Inferior parietal cortex (tissue), 1 donor: Measurements from ENCODE around the gene PDGFC.
"Not testable (repeated sequence)": the region's sequence is repeated elsewhere in the genome, so short reads cannot be mapped to it uniquely, and the experiment has no call there.

Experiments
- DNase-seq: peaks from one replicate; pipeline ENCODE4 v3.0.0-alpha.2; 2016; ENCODE audit errors: extremely low spot score

PDGFC gene

DNA sequence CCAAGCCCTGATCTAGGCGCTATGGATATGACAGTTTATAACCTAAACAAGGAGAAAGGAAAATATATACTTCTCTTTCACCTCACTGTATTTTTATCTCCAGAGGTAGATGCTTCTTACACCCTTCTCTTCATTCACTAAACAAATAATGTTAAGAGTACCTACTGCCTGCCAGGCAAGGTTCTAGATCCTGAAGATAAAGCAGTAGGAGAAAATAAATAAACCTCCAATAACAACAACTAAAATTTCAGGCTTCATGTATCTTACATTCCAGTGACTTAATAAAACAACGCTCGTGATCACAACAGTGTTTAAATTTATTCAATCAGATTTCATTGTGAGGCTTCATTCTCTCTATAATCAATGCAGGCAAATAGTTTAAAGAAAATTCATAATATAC, 20.7 kb downstream of the PDGFC start:
- no peak for DNase-seq

DNA sequence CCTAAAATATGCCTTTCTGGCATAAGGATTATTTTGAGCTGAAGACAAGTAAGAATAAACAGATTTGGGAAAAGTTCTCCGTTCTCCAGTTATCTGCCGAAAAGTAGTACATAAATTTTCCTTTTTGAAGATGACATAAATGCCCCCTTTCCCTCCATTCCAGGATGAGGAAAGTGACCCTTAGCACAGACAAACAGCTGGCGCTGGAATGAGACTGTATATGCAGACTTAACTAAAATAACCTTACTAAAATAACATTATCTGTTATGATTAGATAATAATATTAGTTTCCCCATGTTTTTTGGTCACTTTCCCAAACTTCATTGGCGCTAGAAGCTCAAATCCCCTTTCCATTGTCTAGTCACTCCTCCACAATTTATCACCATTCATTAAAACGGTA, 21.5 kb downstream of the PDGFC start:
- no peak for DNase-seq

DNA sequence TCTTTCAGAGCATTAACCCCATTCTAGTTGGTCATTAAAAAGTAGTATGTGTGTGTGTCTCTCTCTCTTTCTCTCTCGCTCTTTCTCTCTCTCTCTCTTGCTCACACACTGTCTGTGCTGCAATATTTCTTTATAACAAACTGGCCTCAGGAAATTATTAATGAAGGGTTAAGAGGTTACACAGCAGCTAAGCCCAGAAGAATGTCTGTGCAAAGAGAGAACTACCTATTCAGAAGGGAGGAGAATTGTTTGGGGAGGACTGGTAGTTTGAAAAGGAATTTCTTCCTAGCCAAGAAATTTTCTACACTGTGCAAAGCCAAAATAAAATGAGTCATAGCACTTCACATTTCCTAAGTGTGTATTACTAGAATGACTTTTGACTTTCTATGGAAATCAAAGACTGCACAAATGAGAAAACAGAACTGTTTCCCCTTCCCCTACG, 22.2 kb downstream of the PDGFC start:
- no peak for DNase-seq

DNA sequence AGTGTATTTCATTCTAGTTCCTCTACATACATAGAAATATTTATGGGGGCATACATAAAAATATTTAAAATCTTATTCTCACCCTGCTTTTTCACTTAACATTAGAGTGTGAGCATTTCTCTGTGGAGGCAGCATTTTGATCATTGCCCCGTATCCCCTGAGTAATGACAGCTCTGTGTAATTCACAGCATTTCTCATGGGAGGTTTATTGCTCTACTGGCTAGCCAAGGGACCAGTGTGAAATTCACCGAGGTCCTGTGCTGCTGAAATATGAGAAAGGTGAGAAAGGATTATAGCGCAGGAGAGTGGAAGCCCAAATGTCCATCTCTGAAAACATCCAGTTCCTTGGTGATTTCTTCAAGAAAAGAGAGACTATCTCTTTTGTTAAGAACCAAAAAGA, 22.9 kb downstream of the PDGFC start:
- no peak for DNase-seq

DNA sequence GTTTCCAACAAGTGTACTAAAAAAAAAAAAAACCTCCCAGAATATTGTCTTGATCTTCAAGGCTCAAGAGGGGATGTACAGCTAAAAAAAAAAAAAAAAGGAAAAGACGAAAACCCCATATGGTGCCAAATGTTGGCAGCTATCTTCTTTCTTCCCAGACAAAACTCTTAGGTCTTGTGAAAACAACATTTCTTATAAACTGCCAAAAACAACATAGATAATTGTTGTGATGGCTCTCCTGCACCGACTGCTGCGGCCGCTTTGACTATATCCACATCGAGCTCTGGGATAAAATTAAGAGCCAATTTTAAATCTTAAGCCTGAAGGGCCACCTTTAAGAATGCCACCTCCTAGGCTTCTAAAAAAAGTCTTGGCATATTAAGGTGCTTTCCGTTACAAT, 23.5 kb downstream of the PDGFC start:
- DNase-seq, result no peak

DNA sequence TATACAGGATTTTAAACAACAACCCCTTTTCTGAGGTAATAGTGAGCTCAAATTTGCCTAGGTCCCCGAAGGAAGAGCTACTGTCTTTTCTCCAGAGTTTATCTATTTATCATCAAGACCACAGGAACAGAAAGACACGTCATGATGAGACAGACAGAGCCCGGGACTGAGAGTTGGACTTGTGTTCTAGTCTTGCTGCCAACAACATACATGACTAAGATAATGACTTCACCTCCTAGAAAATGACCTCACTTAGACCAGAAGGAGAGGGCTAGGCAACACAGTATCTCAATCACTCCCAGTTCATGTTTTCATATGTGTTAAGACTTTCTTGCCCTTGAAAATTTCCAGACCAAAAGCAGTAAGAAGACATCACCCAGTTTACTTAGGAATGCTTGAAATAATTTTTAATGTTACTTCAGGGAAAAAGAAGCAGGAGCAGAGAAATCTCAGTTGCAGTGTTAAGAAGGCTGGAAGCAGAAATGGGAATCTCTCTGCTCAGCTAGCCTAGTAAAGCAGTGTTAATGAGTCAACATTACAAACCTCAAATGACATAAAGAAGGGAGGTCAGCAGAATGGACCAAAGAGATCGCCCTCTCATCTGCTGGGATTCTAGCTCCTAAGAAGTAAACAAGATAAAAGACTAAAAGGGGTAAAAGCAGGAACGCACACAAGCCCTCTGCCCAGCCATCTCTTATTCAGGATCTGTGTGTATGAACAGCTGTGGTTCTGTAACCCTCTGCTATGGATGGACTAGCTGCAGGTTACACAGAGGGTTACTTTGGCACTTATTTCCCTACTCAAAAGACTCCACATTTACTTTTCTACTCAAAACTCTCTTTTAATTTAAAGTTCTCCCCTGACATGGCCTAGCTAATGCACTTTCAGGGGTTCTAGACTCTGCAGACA, 24.8 kb downstream of the PDGFC start:
- DNase-seq, result no peak

DNA sequence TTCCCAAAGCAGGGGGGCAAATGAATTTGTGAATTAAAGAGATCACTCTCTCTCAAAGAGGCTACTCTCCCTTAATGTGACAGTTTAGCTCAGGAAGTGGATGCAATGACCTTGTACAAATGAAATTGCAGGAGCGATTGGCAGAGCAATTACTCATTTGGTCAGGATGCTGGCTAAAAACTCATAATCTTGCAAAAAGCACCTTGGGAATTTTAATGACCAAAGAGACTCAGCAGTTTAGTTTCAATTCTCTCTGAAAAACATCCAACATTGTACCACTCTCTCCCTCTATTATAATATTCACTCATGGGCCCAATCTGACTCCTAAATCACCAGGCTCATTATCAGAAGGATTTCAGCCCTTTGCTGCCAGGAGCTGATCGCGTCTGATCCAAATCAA, 26.1 kb downstream of the PDGFC start:
- no peak for DNase-seq

DNA sequence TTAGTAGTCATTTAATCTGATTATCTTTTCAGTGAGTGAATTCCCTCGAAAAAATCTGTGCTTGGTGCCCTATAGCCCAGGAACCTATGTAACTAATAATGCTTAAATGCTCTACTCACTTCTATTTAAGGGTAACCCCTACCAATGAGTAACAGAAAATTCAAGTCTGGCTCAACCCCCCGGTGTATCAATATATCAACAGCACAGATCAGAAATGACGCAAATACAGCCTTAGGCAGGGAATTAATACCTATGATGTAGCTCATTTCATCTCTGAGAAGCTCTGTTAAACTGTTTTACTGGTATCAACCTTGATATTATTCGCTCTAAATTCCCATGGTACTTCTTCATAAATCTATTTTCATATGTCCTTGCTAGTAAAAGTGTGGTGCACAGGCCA, 28.6 kb downstream of the PDGFC start:
- DNase-seq, result no peak

DNA sequence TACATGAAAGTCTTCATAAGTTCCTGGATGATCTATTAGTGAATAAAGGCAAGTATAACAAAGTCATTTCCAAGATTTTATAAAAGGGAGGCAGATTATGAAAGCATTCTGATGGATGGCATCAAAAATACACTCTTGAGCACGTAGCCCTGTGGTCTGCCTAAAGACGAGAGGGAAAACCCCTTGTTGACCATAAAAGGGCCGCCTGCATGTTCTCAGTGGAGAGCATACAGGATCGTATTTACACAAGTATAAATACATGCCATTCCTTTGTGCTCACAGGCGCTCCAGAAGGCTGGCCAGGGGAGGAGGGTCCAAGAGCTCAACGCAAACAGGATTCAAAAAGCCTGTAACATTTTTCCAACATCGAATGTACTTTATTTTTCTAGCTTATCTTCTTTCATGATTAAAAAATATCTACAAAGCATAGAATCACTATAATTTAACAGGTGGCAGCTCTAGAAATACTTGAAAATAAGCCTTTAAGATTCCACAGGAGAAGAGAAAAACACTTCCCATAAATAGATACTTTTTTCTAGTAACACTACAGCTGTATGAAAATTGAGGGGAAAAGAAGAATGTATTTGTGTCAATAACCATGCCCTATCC, 29.6 kb downstream of the PDGFC start:
- DNase-seq, result no peak

DNA sequence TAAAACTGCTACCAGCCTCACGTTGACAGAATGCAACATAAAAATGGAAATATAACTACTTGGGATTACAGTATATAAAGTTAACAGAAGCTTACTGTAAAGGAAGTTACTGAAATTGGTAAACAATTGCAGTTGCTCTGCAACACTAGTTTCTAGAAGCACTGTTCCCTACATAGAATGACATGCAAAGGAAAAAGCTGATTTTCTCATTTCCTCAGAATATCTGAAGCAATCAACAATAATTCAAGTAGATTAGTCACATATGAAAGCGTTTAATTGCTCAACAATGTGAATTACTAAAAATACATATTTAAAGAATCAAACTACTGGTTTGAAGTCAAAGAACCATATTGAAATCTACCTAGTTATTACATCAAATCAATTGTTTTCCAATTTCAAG, 31.8 kb downstream of the PDGFC start:
- no peak for DNase-seq

DNA sequence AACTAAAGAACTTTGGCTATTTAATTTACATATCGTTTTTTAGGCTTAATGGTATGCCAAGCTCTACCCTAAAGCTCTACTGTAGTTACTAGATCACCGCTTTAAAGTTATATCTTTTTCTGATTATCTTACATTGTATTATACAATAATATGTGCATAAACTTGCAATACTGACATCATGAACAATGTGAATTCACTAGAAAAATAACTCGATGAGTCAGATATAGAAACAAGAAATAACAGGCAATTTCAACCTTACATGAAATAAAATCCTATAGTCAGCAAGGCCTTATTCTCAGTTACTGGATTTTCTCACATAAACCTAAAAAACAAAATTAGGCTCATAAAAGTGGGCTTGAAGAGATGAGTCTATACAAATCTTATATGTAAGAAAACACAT, 32.5 kb downstream of the PDGFC start:
- no peak for DNase-seq

DNA sequence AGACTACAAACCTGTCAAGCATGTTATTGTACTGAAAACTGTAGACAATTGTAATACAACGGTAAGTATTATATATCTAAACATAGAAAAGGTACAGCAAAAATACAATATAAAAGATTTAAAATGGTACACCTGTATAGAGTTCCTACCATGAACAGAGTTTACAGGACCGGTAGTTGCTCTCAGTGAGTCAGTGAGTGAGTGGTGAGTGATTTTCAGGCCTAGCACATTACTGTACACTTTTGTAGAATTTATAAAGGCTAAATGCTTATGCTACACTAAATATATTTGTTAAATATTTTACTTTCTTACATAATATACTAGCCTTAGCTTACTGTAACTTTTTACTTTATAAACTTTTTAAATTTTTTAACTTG, 37.4 kb downstream of the PDGFC start:
- no peak for DNase-seq

DNA sequence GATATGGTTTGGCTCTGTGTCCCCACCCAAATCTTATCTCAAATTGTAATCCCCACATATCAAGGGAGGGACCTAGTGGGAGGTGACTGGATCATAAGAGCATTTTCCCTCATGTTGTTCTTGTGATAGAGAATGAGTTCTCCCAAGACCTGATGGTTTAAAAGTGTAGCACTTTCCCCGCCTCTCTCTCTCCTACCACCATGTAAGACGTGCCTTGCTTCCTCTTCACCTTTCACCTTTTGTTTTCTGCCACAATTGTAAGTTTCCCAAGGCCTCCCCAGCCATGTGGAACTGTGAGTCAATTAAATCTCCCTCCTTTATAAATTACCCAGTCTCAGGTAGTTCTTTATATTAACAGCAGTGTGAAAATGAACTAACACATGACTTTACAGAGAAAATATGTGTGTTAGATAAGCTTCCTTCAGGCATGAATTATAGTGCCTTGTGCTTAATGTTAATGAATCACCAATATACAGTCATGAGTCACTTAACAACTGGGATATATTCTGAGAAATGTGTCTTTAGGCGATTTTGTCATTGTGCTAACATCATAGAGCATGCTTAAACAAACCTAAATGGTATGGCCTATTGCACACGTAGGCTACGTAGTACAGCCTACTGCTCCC, 37.9 kb downstream of the PDGFC start:
- no peak for DNase-seq

DNA sequence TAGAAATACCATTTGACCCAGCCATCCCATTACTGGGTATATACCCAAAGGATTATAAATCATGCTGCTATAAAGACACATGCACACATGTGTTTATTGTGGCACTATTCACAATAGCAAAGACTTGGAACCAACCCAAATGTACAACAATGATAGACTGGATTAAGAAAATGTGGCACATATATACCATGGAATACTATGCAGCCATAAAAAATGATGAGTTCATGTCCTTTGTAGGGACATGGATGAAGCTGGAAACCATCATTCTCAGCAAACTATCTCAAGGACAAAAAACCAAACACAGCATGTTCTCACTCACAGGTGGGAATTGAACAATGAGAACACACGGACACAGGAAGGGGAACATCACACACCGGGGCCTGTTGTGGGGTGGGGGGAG, 39.2 kb downstream of the PDGFC start:
- DNase-seq, result not testable (repeated sequence)

DNA sequence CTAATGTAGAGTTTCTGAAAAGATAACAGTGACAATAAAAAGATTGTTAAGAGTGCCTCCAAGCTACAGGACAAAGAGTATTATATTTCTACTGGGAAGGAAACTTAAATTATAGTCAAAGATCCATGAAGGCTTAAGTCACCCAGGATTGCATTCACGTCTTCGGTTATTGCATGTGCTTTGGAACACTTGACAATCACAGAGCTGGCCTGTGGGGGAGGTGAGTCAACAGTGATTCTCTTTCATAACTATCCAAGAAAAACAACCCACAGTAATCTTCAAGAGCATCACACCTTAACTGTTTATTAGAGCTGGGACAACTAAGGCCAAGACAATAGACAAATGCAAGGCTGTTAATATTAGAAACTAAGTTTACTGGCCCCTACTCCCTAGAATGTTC, 40.3 kb downstream of the PDGFC start:
- DNase-seq, result no peak

DNA sequence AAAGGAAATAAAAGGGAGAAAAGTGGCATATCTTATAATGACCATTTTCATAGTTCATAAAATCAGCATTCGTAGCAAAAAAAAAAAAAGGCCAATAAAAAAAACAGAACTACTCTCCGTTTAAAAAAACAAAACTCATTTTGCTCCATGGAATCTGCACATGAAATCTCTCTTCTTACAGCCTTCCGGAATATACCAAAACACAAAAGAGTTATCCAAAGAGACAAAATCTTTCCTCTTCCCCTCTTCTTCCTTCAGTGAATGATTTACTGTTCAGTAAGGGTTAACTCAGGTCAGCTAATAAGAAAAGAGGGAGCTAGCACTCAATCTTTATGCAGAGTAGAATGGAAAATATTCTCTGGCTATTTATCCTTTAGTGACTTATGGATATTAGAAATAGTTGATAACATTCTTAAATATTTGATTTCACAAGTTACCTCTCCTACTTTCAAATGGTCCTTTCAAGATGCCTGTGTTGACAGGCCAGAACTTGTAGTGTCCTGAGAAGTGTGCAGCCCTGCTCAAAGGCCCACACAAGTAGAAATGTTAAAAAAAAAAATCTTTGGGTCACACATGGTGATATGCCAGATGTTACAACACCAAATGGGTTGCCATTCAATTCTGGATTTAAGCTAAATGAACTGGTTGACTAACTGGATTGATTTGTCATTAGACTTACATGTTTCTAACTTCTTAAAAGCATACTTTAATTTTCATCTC, 42.1 kb downstream of the PDGFC start:
- DNase-seq, result no peak

DNA sequence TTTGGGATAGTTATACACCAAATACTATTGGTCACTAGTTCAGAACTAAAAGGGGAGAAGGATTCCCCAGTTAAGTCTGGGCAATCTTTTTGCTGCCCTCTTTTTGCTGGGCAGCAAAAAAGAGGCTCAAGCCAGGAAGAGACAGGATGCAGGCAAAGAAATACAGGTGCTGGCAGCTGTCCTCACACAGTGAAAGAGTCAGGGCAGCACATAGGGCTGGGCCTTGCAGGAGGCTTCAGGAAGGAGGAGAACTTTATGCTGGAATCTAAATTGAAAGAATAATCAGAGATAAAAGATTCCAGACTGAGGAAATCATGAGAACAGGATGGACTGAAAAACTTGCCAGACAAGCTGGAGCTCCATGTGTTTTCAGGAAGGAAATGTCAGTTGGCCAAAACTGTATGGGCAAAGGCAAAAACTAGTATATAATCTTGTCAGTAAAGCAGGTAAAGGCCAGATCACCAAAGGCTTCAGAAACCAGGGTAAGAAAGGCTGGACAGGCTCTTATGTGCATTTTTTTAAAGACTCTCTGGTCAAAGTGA, 46.8 kb downstream of the PDGFC start:
- no peak for DNase-seq

DNA sequence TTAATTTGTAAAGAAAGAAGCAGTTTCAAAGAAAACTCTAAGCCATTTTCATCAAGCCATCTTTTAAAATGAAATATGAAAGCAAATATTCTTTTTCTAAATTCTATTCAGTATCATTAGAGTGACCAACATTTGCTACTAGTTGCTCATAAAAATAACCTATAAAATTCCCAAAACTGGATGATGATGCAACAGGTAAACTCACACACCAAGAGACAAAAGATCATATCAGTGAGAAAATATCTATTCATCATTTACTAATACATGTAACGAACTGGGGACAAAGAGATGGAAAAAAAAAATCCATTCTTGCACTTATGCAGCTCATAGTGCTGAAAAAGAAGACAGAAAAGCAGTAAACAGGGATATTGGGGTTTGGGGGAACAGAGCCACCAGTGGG, 48.1 kb downstream of the PDGFC start:
- DNase-seq, result no peak

DNA sequence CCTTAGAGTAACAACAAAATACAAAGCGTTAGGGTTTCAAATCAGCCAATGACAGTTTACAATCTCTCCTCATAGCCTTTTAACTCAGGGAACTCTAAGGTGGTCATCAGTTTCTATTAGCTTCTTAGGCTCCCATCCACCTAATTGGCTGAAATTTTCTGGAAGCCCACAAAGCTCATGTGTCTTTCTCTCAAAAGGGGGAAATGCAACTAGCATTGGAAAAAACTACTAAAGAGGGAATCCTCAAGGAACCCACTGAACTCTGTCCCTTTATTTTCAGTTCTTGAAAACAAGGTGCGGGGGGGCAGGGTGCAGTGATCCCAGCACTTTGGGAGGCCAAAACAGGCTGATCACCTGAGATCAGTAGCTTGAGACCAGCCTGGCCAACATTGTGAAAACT, 56.4 kb downstream of the PDGFC start:
- DNase-seq, result no peak

DNA sequence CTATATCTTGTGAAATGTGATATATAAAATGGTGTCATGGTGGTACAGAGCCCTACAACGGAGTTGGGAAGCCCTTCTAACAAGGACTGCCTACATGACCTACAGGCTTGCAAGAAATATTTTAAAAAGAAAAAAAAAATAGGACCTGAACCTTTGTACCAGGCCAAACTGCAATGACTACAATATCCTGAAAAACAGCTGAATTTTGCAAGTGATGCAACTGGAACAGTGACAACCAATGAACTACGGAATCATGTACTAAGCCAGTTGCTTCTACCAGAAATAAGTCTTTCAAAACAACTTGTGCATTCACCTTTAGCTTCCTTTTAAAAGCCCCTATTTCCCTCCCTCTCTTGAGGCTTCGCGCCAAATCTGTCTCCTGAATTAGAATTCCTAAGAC, 58.4 kb downstream of the PDGFC start:
- no peak for DNase-seq

DNA sequence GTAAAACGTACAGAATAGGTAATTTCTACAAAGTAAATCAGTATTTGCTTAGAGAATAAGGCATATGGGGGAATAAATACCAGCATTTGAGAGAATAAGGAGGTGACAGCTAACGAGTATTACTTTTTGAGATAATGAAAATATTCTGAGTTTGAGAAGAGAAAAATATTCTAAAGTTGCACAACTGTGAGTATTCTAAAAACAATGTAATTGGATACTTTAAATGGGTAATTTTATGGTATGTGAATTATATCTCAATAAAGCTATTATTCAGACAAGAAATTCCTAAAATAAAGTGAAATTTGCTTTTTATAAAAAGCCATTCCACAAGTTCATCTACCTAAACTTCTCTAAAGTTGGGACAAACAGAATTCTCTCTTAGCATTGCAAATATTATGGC, 62.6 kb downstream of the PDGFC start:
- DNase-seq, result no peak

DNA sequence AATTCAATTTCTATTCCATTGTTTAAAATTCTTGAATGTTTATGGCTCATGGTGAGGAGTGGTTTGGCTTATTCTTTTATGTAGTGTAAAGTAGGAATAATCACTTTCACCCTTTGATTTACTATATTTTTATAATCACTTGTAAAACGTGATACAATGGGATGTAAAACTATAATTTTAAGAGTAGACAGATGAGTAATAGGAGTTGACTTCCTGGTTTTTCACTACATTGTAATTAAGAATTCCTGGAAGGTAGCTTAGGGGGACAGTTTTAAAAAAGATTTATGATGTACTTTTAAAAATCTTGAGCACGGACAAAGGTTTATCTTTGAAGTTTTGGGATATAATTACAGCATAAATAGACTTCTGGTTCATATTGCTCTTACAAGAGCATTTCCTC, 65.3 kb downstream of the PDGFC start:
- no peak for DNase-seq
